Astrocyte (in vitro differentiated cells and primary cell): ENCODE measurements around the gene RAPGEF4.

Experiments
- CTCF ChIP-seq: IDR thresholded peaks from 2 replicates; pipeline ENCODE4 v1.5.1; 2011; ENCODE audit warnings: low read depth, mild to moderate bottlenecking, inconsistent platforms, low read length, moderate library complexity; ENCODE audit not compliant: insufficient read depth
- EZH2 ChIP-seq: IDR thresholded peaks from 2 replicates; pipeline ENCODE4 v1.6.1; 2012; ENCODE audit warnings: mild to moderate bottlenecking, low read length, inconsistent platforms; ENCODE audit not compliant: insufficient read depth

DNA sequence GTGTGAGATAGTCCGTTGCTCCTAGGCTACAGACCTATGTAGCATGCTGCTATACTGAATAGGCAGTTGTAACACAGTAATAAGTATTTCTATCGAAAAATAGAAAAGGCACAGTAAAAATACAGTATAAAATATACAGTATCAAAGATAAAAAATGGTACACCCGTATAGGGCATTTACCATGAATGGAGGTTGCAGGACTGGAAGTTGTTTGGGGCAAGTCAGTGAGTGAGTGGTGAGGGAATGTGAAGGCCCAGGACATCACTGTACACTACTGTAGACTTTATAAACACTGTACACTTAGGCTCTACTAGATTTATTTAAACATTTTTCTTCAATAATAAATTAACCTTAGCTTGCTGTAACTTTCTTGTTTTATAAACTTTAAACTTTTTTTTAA lies 343.5 kb downstream of the RAPGEF4 start:
- TF ChIP-seq CTCF (no peak), EZH2 (no peak)
